ENCODE results near the gene GBP7.

Gene GBP7

DNA sequence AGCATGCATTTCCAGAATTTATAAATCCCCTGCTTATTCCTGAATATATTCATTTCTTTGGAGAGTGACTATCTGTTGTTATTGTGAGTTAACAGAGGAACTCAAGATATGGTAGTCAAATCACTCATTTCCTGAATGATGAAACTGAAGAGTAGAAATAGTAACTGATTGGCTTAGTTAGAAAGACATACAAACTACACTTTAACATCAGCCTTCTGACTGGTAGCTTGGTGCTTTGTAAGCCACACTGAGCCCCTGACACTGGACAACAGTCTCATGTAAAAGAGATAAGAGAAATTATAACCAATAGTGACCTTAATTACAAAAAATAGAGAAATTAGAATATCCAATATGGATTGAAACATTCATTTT, 4.8 kb downstream of the GBP7 start:
- H3K4me2 ChIP-seq (ENCODE audit: low read depth, low read length) = no peak overlapping the region

DNA sequence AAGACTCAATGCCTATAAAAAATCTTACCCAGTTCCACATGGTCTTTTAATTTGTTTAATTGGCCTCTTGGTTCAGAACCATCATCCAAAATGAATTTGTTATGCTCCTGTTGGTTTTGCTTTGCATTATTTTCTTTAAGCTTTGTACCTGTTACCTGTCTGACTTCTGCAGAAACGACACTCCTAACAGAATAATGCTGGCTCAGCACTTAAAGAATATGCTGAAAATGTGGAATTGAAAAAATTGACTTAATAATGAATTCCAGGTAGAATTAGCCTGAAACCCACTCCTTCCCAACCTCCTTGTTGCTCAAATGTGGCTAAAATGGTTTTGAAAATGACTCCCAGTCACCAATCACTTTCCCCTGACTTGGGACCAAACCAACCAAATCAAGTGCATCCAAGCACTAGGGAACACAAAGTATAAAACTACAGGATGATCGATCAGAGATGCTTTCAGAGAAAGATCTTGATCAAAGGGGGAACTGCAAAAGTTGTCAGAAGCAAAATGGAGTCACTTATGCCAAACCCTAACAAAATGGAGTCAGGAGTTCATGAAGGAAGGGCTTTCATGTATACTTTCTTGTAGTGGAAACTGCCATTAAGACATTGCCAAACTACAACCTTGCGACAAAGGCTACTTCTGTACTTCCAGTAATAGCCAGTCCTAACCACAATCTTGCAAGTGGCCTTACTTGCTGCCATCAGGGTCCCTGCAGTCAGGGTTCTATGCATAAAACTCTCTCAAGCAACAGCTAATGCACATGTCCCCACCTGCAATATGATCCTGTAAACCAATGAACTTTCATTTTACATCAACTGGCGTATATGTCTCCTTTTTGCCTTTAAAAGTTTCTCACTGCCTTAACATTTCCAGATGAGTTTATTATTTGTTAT, 5.4 kb downstream of the GBP7 start:
- H2AFZ ChIP-seq (ENCODE audit: low read length) = no peak overlapping the region
- no peak for TF ChIP-seq CTCF (IDR thresholded peaks at IDR 0.05; ENCODE audit: low read length)
- no peak for TF ChIP-seq EZH2 (optimal IDR thresholded peaks at IDR 0.05; ENCODE audit: low read depth, low read length)
- TF ChIP-seq EZH2phosphoT487 (IDR thresholded peaks at IDR 0.05; ENCODE audit: low read length) = no peak
- no peaks in the 10 kb centered on the region for H4K20me1 ChIP-seq (ENCODE audit: insufficient read depth, low read length)
- H3K79me2 ChIP-seq (ENCODE audit: low read length) = no peaks in the 10 kb centered on the region
- H3K9me3 ChIP-seq (replicated peaks; ENCODE audit: insufficient read depth, low read length) = no peaks in the 10 kb centered on the region
- H3K4me3 ChIP-seq (ENCODE audit: low read length) = no peak overlapping the region
- no peaks in the 10 kb centered on the region for H3F3A ChIP-seq (ENCODE audit: insufficient read depth, low read length)
- no peak overlapping the region for H3K27ac ChIP-seq (ENCODE audit: low read length)
- DNase-seq = no peak
- no peak overlapping the region for H3K4me2 ChIP-seq (ENCODE audit: low read depth, low read length)
- no peaks in the 10 kb centered on the region for H3K36me3 ChIP-seq (replicated peaks; ENCODE audit: insufficient read depth, low read length)
- no peak overlapping the region for H3K9ac ChIP-seq (ENCODE audit: low read length)
- H3K4me1 ChIP-seq (ENCODE audit: low read length) = no peaks in the 10 kb centered on the region
- H3K27me3 ChIP-seq (replicated peaks; ENCODE audit: insufficient read depth, low read length) = no peaks in the 10 kb centered on the region
- no peaks in the 10 kb centered on the region for H3K9me2 ChIP-seq (replicated peaks; ENCODE audit: insufficient read depth, low read length)

More for the DNA sequence above, 4.8 kb downstream of the GBP7 start:
- Histone ChIP-seq H3K36me3 (replicated peaks; ENCODE audit: insufficient read depth, low read length) (no peaks in the 10 kb centered on the region), H3K27me3 (replicated peaks; ENCODE audit: insufficient read depth, low read length) (no peaks in the 10 kb centered on the region), H3K79me2 (ENCODE audit: low read length) (no peaks in the 10 kb centered on the region), H3K27ac (ENCODE audit: low read length) (no peak overlapping the region), H3K9ac (ENCODE audit: low read length) (no peak overlapping the region), H3F3A (ENCODE audit: insufficient read depth, low read length) (no peaks in the 10 kb centered on the region), H4K20me1 (ENCODE audit: insufficient read depth, low read length) (no peaks in the 10 kb centered on the region), H3K9me3 (replicated peaks; ENCODE audit: insufficient read depth, low read length) (no peaks in the 10 kb centered on the region), H3K4me1 (ENCODE audit: low read length) (no peaks in the 10 kb centered on the region), H3K9me2 (replicated peaks; ENCODE audit: insufficient read depth, low read length) (no peaks in the 10 kb centered on the region), H2AFZ (ENCODE audit: low read length) (no peak overlapping the region), H3K4me3 (ENCODE audit: low read length) (no peak overlapping the region)
- TF ChIP-seq EZH2 (optimal IDR thresholded peaks at IDR 0.05; ENCODE audit: low read depth, low read length) = no peak
- TF ChIP-seq EZH2phosphoT487 (IDR thresholded peaks at IDR 0.05; ENCODE audit: low read length) = no peak
- no peak for DNase-seq

DNA sequence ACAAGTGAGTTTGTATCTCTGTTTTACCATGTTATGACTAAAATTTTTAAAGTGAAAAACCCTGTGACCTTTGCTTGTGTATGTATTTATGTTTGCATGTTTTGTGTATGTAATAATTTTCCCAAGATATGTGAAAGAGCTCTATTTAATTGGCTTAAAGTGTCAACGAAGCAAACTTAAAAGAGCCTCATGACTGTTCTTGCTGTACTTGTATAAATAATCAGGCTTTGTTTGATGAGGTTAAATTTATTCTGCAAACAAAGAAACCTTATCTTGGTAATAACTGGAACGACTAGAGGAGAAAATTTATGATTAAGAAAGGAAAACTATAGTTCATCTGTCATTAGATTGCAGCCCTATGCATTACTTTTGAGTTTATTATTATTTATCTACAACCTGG, 6.6 kb downstream of the GBP7 start:
- Histone ChIP-seq H3K27ac (ENCODE audit: low read length) (no peak overlapping the region), H4K20me1 (ENCODE audit: insufficient read depth, low read length) (no peaks in the 10 kb centered on the region), H3K4me2 (ENCODE audit: low read depth, low read length) (no peak overlapping the region), H3K79me2 (ENCODE audit: low read length) (no peaks in the 10 kb centered on the region), H3K9me2 (replicated peaks; ENCODE audit: insufficient read depth, low read length) (no peaks in the 10 kb centered on the region), H3K9ac (ENCODE audit: low read length) (no peak overlapping the region), H3K9me3 (replicated peaks; ENCODE audit: insufficient read depth, low read length) (no peaks in the 10 kb centered on the region), H3K4me3 (ENCODE audit: low read length) (no peak overlapping the region), H2AFZ (ENCODE audit: low read length) (no peak overlapping the region), H3K4me1 (ENCODE audit: low read length) (no peaks in the 10 kb centered on the region), H3K27me3 (replicated peaks; ENCODE audit: insufficient read depth, low read length) (no peaks in the 10 kb centered on the region), H3F3A (ENCODE audit: insufficient read depth, low read length) (no peaks in the 10 kb centered on the region), H3K36me3 (replicated peaks; ENCODE audit: insufficient read depth, low read length) (no peaks in the 10 kb centered on the region)
- TF ChIP-seq CTCF (IDR thresholded peaks at IDR 0.05; ENCODE audit: low read length) = no peak
- DNase-seq = no peak

DNA sequence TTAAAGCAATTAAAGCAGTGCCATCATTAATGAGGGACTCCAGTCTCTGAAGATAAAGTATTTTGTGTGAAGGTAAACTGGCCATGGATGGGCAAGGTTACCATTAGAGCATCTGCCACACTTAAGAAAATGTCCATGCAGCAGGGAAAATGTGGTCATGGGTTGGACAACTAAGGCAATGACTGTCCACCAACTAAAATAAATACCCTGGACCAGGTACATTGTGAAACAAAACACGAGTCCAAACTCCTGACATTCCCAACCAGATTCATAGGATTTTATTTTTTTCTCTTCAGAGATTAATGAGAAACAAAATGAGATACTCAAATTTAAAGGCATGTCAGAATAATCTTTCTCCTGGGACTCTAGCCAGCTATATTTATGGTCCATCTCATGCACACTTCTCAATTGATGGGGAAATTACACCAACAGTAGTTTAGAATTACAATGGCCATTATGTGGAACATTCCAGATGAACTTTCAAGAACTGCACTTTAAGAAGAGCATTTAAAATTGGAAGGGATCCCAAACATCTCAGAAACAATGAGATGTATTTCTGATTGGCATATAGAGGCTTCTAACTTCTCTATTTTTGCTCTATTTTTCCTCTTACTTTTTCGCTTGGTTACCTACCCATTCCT, 8.1 kb downstream of the GBP7 start:
- Histone ChIP-seq H3K4me1 (ENCODE audit: low read length) (no peaks in the 10 kb centered on the region), H3K4me2 (ENCODE audit: low read depth, low read length) (no peak overlapping the region), H3K79me2 (ENCODE audit: low read length) (no peaks in the 10 kb centered on the region), H4K20me1 (ENCODE audit: insufficient read depth, low read length) (no peaks in the 10 kb centered on the region), H2AFZ (ENCODE audit: low read length) (no peak overlapping the region), H3K9ac (ENCODE audit: low read length) (no peak overlapping the region), H3K9me3 (replicated peaks; ENCODE audit: insufficient read depth, low read length) (no peaks in the 10 kb centered on the region), H3K9me2 (replicated peaks; ENCODE audit: insufficient read depth, low read length) (no peaks in the 10 kb centered on the region), H3K4me3 (ENCODE audit: low read length) (no peak overlapping the region), H3K27ac (ENCODE audit: low read length) (no peak overlapping the region), H3K27me3 (replicated peaks; ENCODE audit: insufficient read depth, low read length) (no peaks in the 10 kb centered on the region), H3F3A (ENCODE audit: insufficient read depth, low read length) (no peaks in the 10 kb centered on the region), H3K36me3 (replicated peaks; ENCODE audit: insufficient read depth, low read length) (no peaks in the 10 kb centered on the region)
- no peak for TF ChIP-seq CTCF (IDR thresholded peaks at IDR 0.05; ENCODE audit: low read length)
- no peak for TF ChIP-seq EZH2 (optimal IDR thresholded peaks at IDR 0.05; ENCODE audit: low read depth, low read length)
- no peak for TF ChIP-seq EZH2phosphoT487 (IDR thresholded peaks at IDR 0.05; ENCODE audit: low read length)
- no peak for DNase-seq
